ENCODE measurements around the gene UCKL1. TPM values are rescaled to one million over a fixed set of nuclear protein-coding genes. Genes with fewer than 3 reads are reported as not detected.
"Not testable (repeated sequence)": the region's sequence is repeated elsewhere in the genome, so short reads cannot be mapped to it uniquely, and the experiment has no call there.

Gene UCKL1
- total RNA-seq, 6 experiments from 2014 or later, result 13.1 to 28.5 (median 16.9) TPM

DNA sequence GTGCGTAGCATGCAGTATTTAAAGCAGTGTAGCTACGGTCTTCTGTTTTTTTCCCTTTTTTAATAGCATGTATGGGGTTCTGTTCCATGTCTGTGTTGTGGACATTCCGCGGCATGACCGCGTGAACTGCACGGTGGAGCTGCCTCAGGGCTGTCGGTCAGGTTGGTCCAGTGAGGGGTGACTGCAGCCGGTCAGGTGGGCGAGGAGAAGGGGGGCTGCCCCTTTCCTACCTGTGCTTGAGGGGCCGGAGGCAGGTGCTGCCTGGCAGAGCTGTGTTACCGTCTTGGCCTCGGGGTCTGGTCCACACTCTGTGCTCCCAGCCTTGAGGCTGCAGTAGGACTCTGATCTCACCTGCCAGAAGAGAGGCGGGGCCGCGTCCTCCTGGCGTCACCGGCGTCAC lies 24.5 kb downstream of the UCKL1 start:
- no peaks in the 10 kb centered on the region for H3K27me3 ChIP-seq
- ATAC-seq (no peak), DNase-seq (no peak)
- H3K4me3 ChIP-seq, result no peak overlapping the region
- H3K27ac ChIP-seq, result no peak overlapping the region
- 84% methylated on average over 5 of the region's 19 CpGs for WGBS (ENCODE audit: insufficient coverage, low coverage, low lambda C conversion rate, missing lambda C conversion rate)
- intact Hi-C loops (cut with DNase I), result loop anchor here in 1 of 2 donors (10.0 kb wide), 1 partner anchor 47 kb away; no protein-coding TSS in a partner anchor
- TF ChIP-seq CTCF (IDR thresholded peaks at IDR 0.05) (no peak), POLR2A (IDR thresholded peaks at IDR 0.05) (no peak)
- H3K4me1 ChIP-seq, result no peaks in the 10 kb centered on the region
- peaks cover 0 to 56% (median 25%) of the 10 kb centered on the region in 4 donors for H3K36me3 ChIP-seq
- no peaks in the 10 kb centered on the region for H3K9me3 ChIP-seq

DNA sequence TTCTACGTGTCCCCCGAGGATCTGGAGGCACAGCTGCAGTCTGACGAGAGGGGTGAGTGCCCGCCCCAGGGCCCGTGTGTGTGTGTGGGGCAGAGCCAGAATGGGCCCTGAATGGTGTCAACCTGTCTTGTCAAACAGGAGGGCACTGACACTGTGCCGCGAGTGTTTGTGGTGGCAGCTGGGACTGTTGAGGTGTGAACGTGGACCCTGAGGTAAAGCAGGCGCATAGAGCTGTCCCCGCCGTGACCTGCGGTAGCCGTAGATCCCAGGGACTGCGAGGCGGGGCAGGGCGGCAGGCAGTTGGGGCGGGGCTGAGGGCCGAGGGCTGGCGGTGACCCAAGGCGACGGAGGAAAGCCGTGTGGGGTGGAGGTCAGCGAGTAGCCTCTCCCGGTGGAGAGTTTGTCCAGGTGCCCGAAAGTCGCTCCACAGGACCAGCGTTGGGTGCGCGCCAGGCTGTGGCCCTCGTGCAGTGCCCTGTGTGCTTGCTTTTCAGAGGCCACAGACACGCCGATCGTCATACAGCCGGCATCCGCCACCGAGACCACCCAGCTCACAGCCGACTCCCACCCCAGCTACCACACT lies 25.2 kb downstream of the UCKL1 start:
- ATAC-seq, result no peak
- no peak overlapping the region for H3K27ac ChIP-seq
- no peaks in the 10 kb centered on the region for H3K9me3 ChIP-seq
- no peak overlapping the region for H3K4me3 ChIP-seq
- H3K4me1 ChIP-seq, result no peaks in the 10 kb centered on the region
- no peak for TF ChIP-seq CTCF (IDR thresholded peaks at IDR 0.05)
- TF ChIP-seq POLR2A (IDR thresholded peaks at IDR 0.05), result no peak
- H3K36me3 ChIP-seq, result peaks cover 0 to 56% (median 25%) of the 10 kb centered on the region in 4 donors
- DNase-seq, result no peak
- WGBS (ENCODE audit: insufficient coverage, low coverage, low lambda C conversion rate, missing lambda C conversion rate), result 86% methylated on average over 3 of the region's 37 CpGs
- intact Hi-C loops (cut with DNase I), result loop anchor here in 1 of 2 donors (10.0 kb wide), 1 partner anchor 46 kb away; no protein-coding TSS in a partner anchor
- no peaks in the 10 kb centered on the region for H3K27me3 ChIP-seq

DNA sequence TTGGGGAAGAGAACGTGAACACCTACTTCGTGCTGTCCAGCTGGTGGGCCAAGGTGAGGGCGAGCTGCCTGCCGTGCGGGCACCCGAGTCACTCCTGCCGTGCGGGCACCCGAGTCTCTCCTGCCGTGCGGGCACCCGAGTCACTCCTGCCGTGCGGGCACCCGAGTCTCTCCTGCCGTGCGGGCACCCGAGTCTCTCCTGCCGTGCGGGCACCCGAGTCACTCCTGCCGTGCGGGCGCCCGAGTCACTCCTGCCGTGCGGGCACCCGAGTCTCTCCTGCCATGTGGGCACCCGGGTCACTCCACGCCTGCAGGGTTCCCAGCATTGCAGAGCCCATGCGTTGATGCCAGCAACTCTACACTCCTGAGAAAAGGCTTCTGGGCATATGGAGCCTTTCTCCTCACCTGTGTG lies 26.7 kb downstream of the UCKL1 start:
- H3K36me3 ChIP-seq, result peaks cover 0 to 45% (median 25%) of the 10 kb centered on the region in 4 donors
- intact Hi-C loops (cut with DNase I), result not testable (repeated sequence)
- WGBS (ENCODE audit: insufficient coverage, low coverage, low lambda C conversion rate, missing lambda C conversion rate), result 93% methylated on average over 12 of the region's 31 CpGs

DNA sequence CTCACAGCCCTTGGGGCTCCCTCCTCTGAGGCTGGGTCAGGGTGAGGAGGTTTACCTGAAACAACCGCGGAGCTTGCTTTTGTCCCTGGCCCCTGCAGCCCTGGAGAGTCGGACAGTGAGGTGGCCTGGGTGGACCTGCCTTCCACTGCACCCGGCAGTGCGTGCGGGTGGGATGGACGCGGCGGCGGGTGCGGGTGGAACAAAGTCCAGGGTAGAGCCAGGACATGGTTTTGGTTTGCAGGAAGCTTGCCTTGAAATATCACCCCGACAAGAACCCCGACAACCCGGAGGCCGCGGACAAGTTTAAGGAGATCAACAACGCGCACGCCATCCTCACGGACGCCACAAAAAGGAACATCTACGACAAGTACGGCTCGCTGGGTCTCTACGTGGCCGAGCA lies 27.1 kb downstream of the UCKL1 start:
- intact Hi-C loops (cut with DNase I), result no loop called here
- Histone ChIP-seq H3K27me3 (no peaks in the 10 kb centered on the region), H3K9me3 (no peaks in the 10 kb centered on the region), H3K36me3 (peaks cover 0 to 44% (median 25%) of the 10 kb centered on the region in 4 donors), H3K27ac (no peak overlapping the region), H3K4me3 (no peak overlapping the region), H3K4me1 (no peaks in the 10 kb centered on the region)
- TF ChIP-seq CTCF (IDR thresholded peaks at IDR 0.05) (no peak), POLR2A (IDR thresholded peaks at IDR 0.05) (no peak)
- DNase-seq (no peak), ATAC-seq (no peak)
- WGBS (ENCODE audit: insufficient coverage, low coverage, low lambda C conversion rate, missing lambda C conversion rate), result 92% methylated on average over 12 of the region's 26 CpGs

More for the DNA sequence above, 26.7 kb downstream of the UCKL1 start:
- not testable (repeated sequence) for H3K4me3 ChIP-seq, H3K27ac ChIP-seq, H3K4me1 ChIP-seq, ATAC-seq, H3K27me3 ChIP-seq, DNase-seq, H3K9me3 ChIP-seq

GRCh38 chr20:63926298-63926697 lies 29.9 kb downstream of the UCKL1 start:
- Histone ChIP-seq H3K9me3 (no peaks in the 10 kb centered on the region), H3K27ac (peak overlapping the region in 1 of 3 donors; percentile 24), H3K4me3 (no peak overlapping the region), H3K36me3 (peaks cover 0 to 33% (median 19%) of the 10 kb centered on the region in 4 donors), H3K27me3 (no peaks in the 10 kb centered on the region), H3K4me1 (no peaks in the 10 kb centered on the region)
- WGBS (ENCODE audit: insufficient coverage, low coverage, low lambda C conversion rate, missing lambda C conversion rate), result 75% methylated on average over 7 of the region's 8 CpGs
- intact Hi-C loops (cut with DNase I), result no loop called here
- TF ChIP-seq CTCF (IDR thresholded peaks at IDR 0.05) (no peak), POLR2A (IDR thresholded peaks at IDR 0.05) (no peak)
- DNase-seq (no peak), ATAC-seq (peak; percentile 46 to 66 (median 58))
